Spleen (tissue), 13 donors: Measurements from ENCODE around the gene PPP3R2. TPM values are rescaled to one million over a fixed set of nuclear protein-coding genes. Genes with fewer than 3 reads are reported as not detected.

Experiments used
- DNase-seq: peaks from one replicate; pipeline ENCODE4 v3.0.0-alpha.2; 2020
- H3K27ac ChIP-seq, 8 donors: fragments of 200-600 bp; sonication (generic) in 7 of 8; 1 replicate in 4 of 8; 2 replicates in 4 of 8; pipeline versions ENCODE4 v1.5.0 to v1.8.0; 2016 to 2021; ENCODE audit warnings: inconsistent platforms in 4 of 8, mild to moderate bottlenecking in 4 of 8, moderate library complexity in 1 of 8
- H3K27me3 ChIP-seq, 7 donors: fragments of 200-600 bp; sonication (generic) in 6 of 7; replicated peaks in 1 of 7; 1 replicate in 4 of 7; 2 replicates in 3 of 7; pipeline versions ENCODE4 v1.5.0 to v1.8.0; 2016 to 2021; ENCODE audit warnings: inconsistent platforms in 3 of 7, mild to moderate bottlenecking in 1 of 7
- H3K36me3 ChIP-seq, 6 donors: fragments of 200-600 bp; sonication (generic) in 5 of 6; 1 replicate in 4 of 6; 2 replicates in 2 of 6; pipeline versions ENCODE4 v1.5.0 to v1.8.0; 2016 to 2021; ENCODE audit warnings: inconsistent platforms in 2 of 6
- H3K4me1 ChIP-seq, 6 donors: fragments of 200-600 bp; sonication (generic) in 5 of 6; 1 replicate in 3 of 6; 2 replicates in 3 of 6; pipeline versions ENCODE4 v1.5.0 to v1.8.0; 2016 to 2021; ENCODE audit warnings: inconsistent platforms in 3 of 6
- H3K4me3 ChIP-seq, 8 donors: fragments of 200-600 bp; sonication (generic) in 7 of 8; 1 replicate in 4 of 8; 2 replicates in 4 of 8; pipeline versions ENCODE4 v1.5.0 to v1.8.0; 2016 to 2021; ENCODE audit warnings: inconsistent platforms in 4 of 8, mild to moderate bottlenecking in 4 of 8, moderate library complexity in 2 of 8
- H3K9me3 ChIP-seq, 8 donors: fragments of 200-600 bp; sonication (generic) in 7 of 8; 1 replicate in 4 of 8; 2 replicates in 4 of 8; pipeline versions ENCODE4 v1.5.0 to v1.8.0; 2016 to 2021; ENCODE audit warnings: inconsistent platforms in 4 of 8
- CTCF ChIP-seq, 11 experiments: fragments of 200-600 bp in 7 of 11; fragments of 450-650 bp in 4 of 11; sonication (generic) in 4 of 11; IDR thresholded peaks in 8 of 11; conservative IDR thresholded peaks in 3 of 11; 1 replicate in 7 of 11; 2 replicates in 4 of 11; pipeline versions ENCODE4 v1.4.0 to v1.8.0; 2016 to 2021; ENCODE audit warnings: antibody characterized with exemption in 11 of 11, inconsistent platforms in 4 of 11, mild to moderate bottlenecking in 1 of 11
- POLR2A ChIP-seq, 3 donors: fragments of 450-650 bp; IDR thresholded peaks; one replicate each; pipeline ENCODE4 v1.5.1; 2017; ENCODE audit warnings: antibody characterized with exemption in 3 of 3, mild to moderate bottlenecking in 1 of 3
- POLR2AphosphoS5 ChIP-seq, 3 donors: sonication (generic); formaldehyde crosslinking; IDR thresholded peaks; one replicate each; pipeline ENCODE4 v1.5.1; 2017; ENCODE audit warnings: antibody characterized with exemption in 3 of 3
- WGBS, 5 donors: extraction: QIAGEN DNeasy Blood & Tissue Kit in 3 of 5; methylation state at CpG; one replicate each; pipeline versions ENCODE4 v1.1.5 to v1.1.7; 2013 to 2018; 5-methylcytosine and 5-hydroxymethylcytosine counted together
- intact Hi-C: fragments of 100-400 bp; cut with DNase I; formaldehyde crosslinking; loops from one replicate; pipeline ENCODE4 v1.15.0; 2023; ENCODE audit warnings: low total_unique reads
- long read RNA-seq, 2 donors: transcript quantifications; one replicate each; lab custom pipeline, GENCODE V29; 2026
- polyA plus RNA-seq, 3 donors: library from polyadenylated mRNA; stranded (reverse); fragments of 200-250 nt; gene quantifications; one replicate each; pipeline ENCODE4 v1.2.1, GENCODE V29; 2013
- total RNA-seq, 7 donors: library from RNA; depleted of rRNA in 3 of 7; stranded (reverse); fragments of >200 nt in 3 of 7; fragmentation: NEBNext Ultra II Directional in 4 of 7; extraction: Animal tissue kit (Norgen Biotek cat#: 25700) in 4 of 7; gene quantifications; one replicate each; pipeline versions ENCODE4 v1.1.0 to v1.2.1, GENCODE V29; 2016 to 2021
- donor health status: healthy with polysubstance abuse.
- donor health status: DM: no; HTN: no; CAD: no; lungs with moderate emphysema.
- donor health status: DM: no; HTN: no; CAD: no.
- donor health status: Bipolar disorder and iron deficiency.
- donor health status: healthy.
- donor health status: DM: no; HTN: no; CAD: no.
- donor health status: DM: yes; HTN: yes; CAD: no.

PPP3R2 gene
- total RNA-seq, result under 1 TPM in 2 of 7 donors, not detected in 5; 0.10 to 0.11 TPM
- not detected for polyA plus RNA-seq
- long read RNA-seq, donor 1, result 0 reads
- long read RNA-seq, donor 2, result 0 reads

- DNase-seq, result no peak
- H3K9me3 ChIP-seq, result no peaks in the 10 kb centered on the region
- H3K36me3 ChIP-seq, result no peaks in the 10 kb centered on the region
- H3K27me3 ChIP-seq, result no peaks in the 10 kb centered on the region
- TF ChIP-seq POLR2A (IDR thresholded peaks at IDR 0.05) (no peak), POLR2AphosphoS5 (IDR thresholded peaks at IDR 0.05) (no peak), CTCF (IDR thresholded peaks at IDR 0.05 in 8 of 11, conservative IDR thresholded peaks at IDR 0.05 in 3 of 11) (no peak)
- H3K4me3 ChIP-seq, result no peak within 1 kb of the TSS
- no peak within 1 kb of the TSS for H3K27ac ChIP-seq
- no peaks in the 10 kb centered on the region for H3K4me1 ChIP-seq
- intact Hi-C loops, result no loop called here
- WGBS, 5 donors, result 90 to 94% (median 93%) methylated on average over 19 of the region's 19 CpGs
Observed at GRCh38 chr9:101594796-101595195, at the start of gene PPP3R2. TSS of gene PPP3R2 (minus strand) at chr9:101594969. CDS start at chr9:101594921, 48 bp downstream.

- Histone ChIP-seq H3K4me3 (no peak overlapping the region), H3K27me3 (no peaks in the 10 kb centered on the region), H3K4me1 (no peaks in the 10 kb centered on the region), H3K36me3 (no peaks in the 10 kb centered on the region), H3K27ac (no peak overlapping the region), H3K9me3 (peaks cover 0 to 14% (median 10%) of the 10 kb centered on the region in 8 donors)
- 73 to 83% (median 81%) methylated on average over 2 of the region's 2 CpGs for WGBS, 5 donors
- TF ChIP-seq POLR2A (IDR thresholded peaks at IDR 0.05), result no peak
- no peak for TF ChIP-seq CTCF (IDR thresholded peaks at IDR 0.05 in 8 of 11, conservative IDR thresholded peaks at IDR 0.05 in 3 of 11)
- no peak for TF ChIP-seq POLR2AphosphoS5 (IDR thresholded peaks at IDR 0.05)
- intact Hi-C loops, result no loop called here
- DNase-seq, result no peak
Observed at GRCh38 chr9:101639785-101640665, 45.3 kb upstream of the PPP3R2 start.

GRCh38 chr9:101639311-101639710, 44.5 kb upstream of the PPP3R2 start:
- Histone ChIP-seq H3K4me3 (no peak overlapping the region), H3K27ac (no peak overlapping the region), H3K9me3 (peaks cover 0 to 14% (median 10%) of the 10 kb centered on the region in 8 donors), H3K36me3 (no peaks in the 10 kb centered on the region), H3K27me3 (no peaks in the 10 kb centered on the region), H3K4me1 (no peaks in the 10 kb centered on the region)
- DNase-seq, result no peak
- TF ChIP-seq CTCF (IDR thresholded peaks at IDR 0.05 in 8 of 11, conservative IDR thresholded peaks at IDR 0.05 in 3 of 11) (no peak), POLR2A (IDR thresholded peaks at IDR 0.05) (no peak), POLR2AphosphoS5 (IDR thresholded peaks at IDR 0.05) (no peak)
- intact Hi-C loops, result no loop called here
- 44 to 76% (median 63%) methylated on average over 1 of the region's 1 CpG for WGBS, 5 donors

- intact Hi-C loops, result no loop called here
- WGBS, 5 donors, result 50 to 64% (median 60%) methylated on average over 3 of the region's 3 CpGs
Observed at GRCh38 chr9:101636247-101636646, 41.5 kb upstream of the PPP3R2 start.

More at GRCh38 chr9:101636247-101636646, 41.5 kb upstream of the PPP3R2 start:
- Histone ChIP-seq H3K9me3 (no peaks in the 10 kb centered on the region), H3K4me3 (no peak overlapping the region), H3K36me3 (no peaks in the 10 kb centered on the region), H3K27ac (no peak overlapping the region), H3K27me3 (no peaks in the 10 kb centered on the region), H3K4me1 (no peaks in the 10 kb centered on the region)
- TF ChIP-seq CTCF (IDR thresholded peaks at IDR 0.05 in 8 of 11, conservative IDR thresholded peaks at IDR 0.05 in 3 of 11), result no peak
- no peak for TF ChIP-seq POLR2A (IDR thresholded peaks at IDR 0.05)
- no peak for TF ChIP-seq POLR2AphosphoS5 (IDR thresholded peaks at IDR 0.05)
- no peak for DNase-seq
